HG03520 (cell line): ENCODE results near the gene AFF3.
"Not testable (repeated sequence)": the region's sequence is repeated elsewhere in the genome, so short reads cannot be mapped to it uniquely, and the experiment has no call there.

Experiments used
- ATAC-seq: cut with Tn5 transposase; IDR thresholded peaks from one replicate; pipeline ENCODE4 v1.9.1; 2021; ENCODE audit warnings: mild to moderate bottlenecking, moderate library complexity; ENCODE audit not compliant: unreplicated experiment

The AFF3 gene

GRCh38 chr2:99940963-99941362 is 201.4 kb downstream of the AFF3 start:
- ATAC-seq, result no peak

- no peak for ATAC-seq
These were observed 203.3 kb downstream of the AFF3 start for GRCh38 chr2:99939135-99939534.

GRCh38 chr2:99938250-99938649 is 204.1 kb downstream of the AFF3 start:
- ATAC-seq, result no peak

- no peak for ATAC-seq
These were observed 206.3 kb downstream of the AFF3 start for GRCh38 chr2:99936065-99936464.

GRCh38 chr2:99935662-99936061 is 206.7 kb downstream of the AFF3 start:
- ATAC-seq, result no peak

- no peak for ATAC-seq
These were observed 208.3 kb downstream of the AFF3 start for GRCh38 chr2:99933894-99934650.

- not testable (repeated sequence) for ATAC-seq
These were observed 208.9 kb downstream of the AFF3 start for GRCh38 chr2:99933491-99933890.

GRCh38 chr2:99928470-99929053 is 213.8 kb downstream of the AFF3 start:
- ATAC-seq, result no peak

GRCh38 chr2:99927690-99928207 is 214.6 kb downstream of the AFF3 start:
- not testable (repeated sequence) for ATAC-seq

- ATAC-seq, result no peak
These were observed 215.4 kb downstream of the AFF3 start for GRCh38 chr2:99926986-99927385.

- ATAC-seq, result no peak
These were observed 216.4 kb downstream of the AFF3 start for GRCh38 chr2:99925960-99926359.

- no peak for ATAC-seq
These were observed 219.7 kb downstream of the AFF3 start for GRCh38 chr2:99922664-99923063.

GRCh38 chr2:99921903-99922302 is 220.5 kb downstream of the AFF3 start:
- no peak for ATAC-seq

GRCh38 chr2:99918389-99918788 is 224.0 kb downstream of the AFF3 start:
- ATAC-seq, result no peak

- ATAC-seq, result no peak
These were observed 227.2 kb downstream of the AFF3 start for GRCh38 chr2:99915108-99915675.

- ATAC-seq, result no peak
These were observed 230.7 kb downstream of the AFF3 start for GRCh38 chr2:99911736-99912135.

GRCh38 chr2:99910902-99911301 is 231.5 kb downstream of the AFF3 start:
- no peak for ATAC-seq

- no peak for ATAC-seq
These were observed 236.8 kb downstream of the AFF3 start for GRCh38 chr2:99905636-99906035.

GRCh38 chr2:99905025-99905424 is 237.4 kb downstream of the AFF3 start:
- no peak for ATAC-seq

- no peak for ATAC-seq
These were observed 238.4 kb downstream of the AFF3 start for GRCh38 chr2:99903981-99904380.

- no peak for ATAC-seq
These were observed 241.8 kb downstream of the AFF3 start for GRCh38 chr2:99900556-99900955.

GRCh38 chr2:99899882-99900281 is 242.5 kb downstream of the AFF3 start:
- ATAC-seq, result no peak
